Measurements from ENCODE around the gene APOA5.
"Not testable (repeated sequence)": the region's sequence is repeated elsewhere in the genome, so short reads cannot be mapped to it uniquely, and the experiment has no call there.

APOA5 gene

DNA sequence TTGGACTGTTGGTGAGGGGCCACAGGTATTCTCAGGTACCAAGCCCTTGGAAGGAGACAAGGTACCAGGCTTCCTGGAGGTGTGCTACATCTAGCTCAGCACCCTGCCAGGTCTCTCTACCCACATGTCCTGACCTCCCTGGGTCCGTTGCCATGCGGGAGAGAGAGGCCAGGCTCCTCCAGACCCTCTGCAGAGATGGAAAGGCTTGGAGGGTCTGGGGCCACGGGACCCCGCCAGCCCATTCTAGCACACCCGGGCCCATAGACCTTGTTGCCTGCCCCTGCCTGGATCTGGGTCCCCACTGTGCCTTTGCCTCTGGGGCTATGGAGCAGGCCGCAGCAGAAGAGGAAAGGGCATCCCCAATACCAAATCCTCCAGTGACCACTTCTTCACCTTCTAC, 35.8 kb upstream of the APOA5 start:
- no peak for DNase-seq (ENCODE audit: low spot score)

DNA sequence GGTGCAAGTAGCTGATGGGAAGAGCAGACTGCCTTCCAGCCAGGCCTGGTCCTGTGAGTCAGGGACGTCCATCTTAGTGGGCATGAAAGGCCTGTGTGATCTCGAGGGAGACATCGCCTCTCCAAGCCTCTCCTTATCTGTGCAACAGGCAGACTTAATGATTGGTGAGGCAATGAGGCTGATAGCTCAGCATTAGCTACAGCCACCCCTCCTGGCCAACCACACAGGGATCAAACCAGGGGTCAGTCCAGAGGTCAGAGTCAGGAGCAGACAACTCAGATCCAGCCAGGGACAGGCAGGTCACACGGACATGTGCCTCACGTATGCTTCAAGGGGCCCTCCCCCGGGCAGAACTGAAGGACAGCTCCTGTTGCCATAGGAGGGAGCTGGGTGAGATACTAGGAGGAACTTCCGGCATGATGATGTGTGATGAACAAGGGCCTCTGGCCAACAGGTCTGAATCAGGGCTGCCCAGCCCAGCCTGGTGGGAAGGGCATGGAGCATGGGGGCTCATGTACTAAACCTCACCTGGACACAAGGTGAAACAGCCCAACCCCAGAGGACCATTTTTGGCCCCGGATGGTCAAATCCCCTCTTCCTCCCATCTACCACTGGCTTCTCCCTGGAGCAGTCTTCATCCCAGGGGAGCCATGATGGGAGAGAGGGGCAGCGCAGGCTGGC, 35.2 kb upstream of the APOA5 start:
- no peak for DNase-seq (ENCODE audit: low spot score)

DNA sequence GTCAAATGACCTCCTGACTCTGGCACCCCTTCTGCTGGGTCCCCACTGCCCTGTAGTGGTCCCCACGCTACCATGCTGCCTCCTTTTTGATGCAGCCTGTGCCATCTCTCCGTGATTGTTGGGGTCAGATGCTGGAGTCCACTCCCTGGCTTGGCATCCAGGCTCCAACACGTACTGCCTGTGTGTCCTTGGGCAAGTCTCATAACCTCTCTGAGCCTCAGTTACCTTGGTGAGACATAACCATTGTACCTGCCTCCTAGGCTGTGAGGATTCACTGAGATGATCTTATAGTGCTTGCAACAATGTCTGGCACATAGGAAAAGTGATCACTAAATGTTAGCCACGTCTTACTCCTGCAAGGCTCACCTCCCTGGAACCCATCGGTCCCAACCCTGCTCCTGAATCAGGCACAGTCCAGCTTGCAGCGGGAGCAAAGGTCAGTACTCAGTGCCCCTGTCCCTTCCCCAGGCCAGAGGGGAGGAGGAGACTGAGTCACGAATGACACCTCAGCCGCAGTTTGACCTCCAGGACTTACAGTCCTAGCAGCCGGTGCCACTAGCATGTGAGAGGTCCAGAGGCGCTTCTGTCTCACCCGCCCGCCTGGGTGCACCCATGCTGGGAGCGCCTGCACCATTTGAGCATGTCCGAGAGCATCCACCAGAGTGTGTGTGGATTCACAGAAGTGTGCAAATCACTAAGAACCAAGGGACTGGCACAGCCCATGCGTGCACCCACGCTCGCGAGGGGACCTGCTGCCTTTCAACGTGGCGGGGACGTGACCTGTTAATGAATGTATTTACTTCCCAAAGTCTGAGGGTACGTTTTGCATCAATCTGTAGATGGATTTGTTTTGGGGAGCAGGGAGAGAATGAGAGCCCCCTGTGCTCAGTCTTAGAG, 34.4 kb upstream of the APOA5 start:
- no peak for DNase-seq (ENCODE audit: low spot score)

- no peak for DNase-seq (ENCODE audit: low spot score)
Measured at GRCh38 chr11:116825434-116825833, 33.8 kb upstream of the APOA5 start.

DNA sequence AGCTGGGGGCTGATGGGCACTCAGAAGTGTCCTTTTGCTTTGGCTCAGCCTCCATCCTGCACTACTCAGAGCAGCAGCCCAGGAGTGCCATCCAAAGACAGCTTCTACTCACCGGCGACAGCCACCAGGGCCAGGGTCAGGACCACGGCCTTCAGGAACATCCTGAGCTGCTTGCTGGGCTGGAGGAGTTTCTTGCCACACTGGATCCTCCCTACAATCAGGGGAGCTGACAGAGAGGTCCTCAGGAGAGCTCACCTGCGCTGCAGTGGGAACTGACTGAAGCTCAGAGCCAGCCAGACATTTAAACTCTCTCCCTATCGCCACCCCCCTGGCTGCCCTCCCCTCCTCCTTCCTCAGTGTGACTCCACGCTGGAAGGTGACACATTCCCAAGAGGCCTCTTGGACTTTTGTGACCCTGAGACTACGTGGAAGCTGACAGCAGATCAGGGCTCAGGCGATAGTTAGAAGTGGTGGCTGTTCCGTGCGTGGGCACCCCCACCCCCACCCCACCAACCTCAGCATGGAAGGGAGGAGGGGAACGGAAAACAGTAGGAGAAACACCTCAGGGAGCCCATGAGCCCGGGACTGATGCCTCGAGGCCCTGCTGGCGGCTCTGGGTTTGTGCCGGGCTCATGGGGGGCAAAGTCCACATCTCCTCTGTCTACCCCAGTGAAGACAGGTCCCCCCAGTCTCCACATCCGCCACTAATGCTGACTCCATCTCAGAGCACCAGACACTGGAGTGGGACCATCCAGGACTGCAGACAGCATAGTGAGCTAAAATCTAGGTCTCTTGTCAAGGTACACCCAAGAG, 31.6 kb upstream of the APOA5 start, which contains the start of gene APOA4:
TSS of gene APOA4 (minus strand) at position 274 of the 813 bp plus-strand sequence. CDS start at position 161, 113 bp downstream.
- no peak for DNase-seq (ENCODE audit: low spot score)

GRCh38 chr11:116822575-116822974, 30.9 kb upstream of the APOA5 start:
- DNase-seq (ENCODE audit: low spot score): no peak

- no peak for DNase-seq (ENCODE audit: low spot score)
Measured at GRCh38 chr11:116821050-116821918, 29.6 kb upstream of the APOA5 start.

DNA sequence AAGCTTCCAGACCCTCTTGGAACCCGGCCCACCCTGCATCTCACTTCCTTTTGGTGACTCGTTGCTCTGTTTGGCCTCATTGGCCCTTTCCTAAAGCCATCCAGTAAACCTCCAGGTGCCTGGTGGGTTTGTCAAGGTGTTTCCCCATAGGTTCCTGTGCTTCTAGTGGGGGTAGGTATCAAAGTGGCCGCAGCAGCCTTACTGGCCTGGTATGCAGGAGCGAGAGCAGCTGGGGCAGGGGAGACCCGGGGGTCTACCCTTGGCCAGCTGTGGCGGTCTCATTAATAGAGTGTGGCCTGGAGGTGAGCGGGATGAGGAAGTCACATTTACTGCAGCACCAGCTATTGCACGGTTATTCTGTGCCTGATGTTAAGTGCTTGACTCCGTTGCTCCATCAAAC, 27.4 kb upstream of the APOA5 start:
- no peak for DNase-seq (ENCODE audit: low spot score)

DNA sequence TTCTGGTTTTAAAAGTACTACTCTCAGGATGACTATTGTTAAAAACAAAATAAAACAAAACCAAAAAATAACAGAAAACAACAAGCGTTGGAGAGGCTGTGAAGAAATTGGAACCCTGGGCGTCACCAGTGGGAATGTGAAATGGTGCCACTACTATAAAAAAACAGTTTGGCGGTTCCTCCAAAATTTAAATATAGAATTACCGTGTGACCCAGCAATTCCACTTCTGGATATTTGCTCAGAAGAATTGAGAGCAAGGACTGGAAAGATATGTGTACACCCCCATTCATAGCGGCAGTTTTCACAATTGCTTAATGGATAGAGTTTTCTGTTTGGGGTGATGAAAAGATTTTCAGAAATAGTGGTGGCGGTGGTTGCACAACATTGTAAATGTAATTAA, 22.8 kb upstream of the APOA5 start:
- no peak for DNase-seq (ENCODE audit: low spot score)

- no peak for DNase-seq (ENCODE audit: low spot score)
Measured at GRCh38 chr11:116813781-116814471, 22.2 kb upstream of the APOA5 start.

DNA sequence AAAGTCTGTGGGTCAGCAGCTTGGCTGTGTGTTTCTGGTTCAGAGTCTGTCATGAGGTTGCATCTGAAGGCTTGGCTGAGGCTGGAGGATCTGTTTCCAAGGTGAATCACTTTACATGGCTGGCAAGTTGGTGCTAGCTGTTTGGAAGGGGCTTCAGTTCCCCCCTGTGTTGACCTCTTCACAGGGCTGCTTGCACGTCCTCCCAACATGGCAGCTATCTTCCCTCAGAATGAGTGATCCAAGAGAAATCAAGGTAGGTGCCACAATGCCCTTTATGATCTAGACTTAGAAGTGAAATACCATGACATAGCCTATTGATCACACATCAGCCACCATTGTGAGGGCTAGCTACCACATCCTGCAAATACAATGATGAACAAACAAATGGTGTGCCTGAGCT, 21.5 kb upstream of the APOA5 start:
- DNase-seq (ENCODE audit: low spot score): no peak

DNA sequence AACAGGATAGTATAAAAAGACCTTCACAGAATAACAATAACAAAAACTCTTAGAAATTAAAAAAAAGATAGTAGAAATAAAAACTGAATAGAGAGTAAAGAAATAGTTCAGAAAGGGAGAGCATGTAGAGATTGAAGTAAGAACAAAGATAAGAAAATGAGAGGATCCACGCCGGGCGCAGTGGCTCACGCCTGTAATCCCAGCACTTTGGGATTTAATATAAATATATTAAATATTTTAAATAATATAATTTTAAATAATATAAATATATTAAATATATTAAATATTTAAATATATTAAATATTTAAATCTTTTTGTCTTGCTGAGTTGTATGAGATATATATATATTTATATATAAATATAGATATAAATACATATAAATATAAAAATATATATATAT, 20.4 kb upstream of the APOA5 start:
- no peak for DNase-seq (ENCODE audit: low spot score)

DNA sequence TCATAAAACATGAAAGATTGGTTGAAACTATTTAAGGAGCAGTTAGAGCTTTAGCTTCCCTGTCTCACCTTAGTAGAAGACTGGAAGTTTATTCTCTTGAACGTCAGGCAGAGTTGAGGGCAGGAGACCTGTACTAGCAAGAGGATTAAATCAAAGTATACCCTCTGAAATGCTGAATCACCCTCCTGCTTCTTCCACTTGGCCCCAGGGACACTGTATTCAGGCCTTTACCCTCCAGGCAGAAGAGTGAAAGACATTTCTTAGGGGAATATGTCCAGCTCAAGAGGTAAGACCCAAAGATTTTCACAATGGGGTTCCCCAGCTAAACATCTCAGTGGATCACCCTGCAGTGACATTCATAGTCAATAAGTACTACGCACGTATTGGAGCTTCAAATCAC, 19.5 kb upstream of the APOA5 start:
- no peak for DNase-seq (ENCODE audit: low spot score)

GRCh38 chr11:116808262-116809175, 16.8 kb upstream of the APOA5 start:
- DNase-seq (ENCODE audit: low spot score): no peak

GRCh38 chr11:116807601-116808261, 16.1 kb upstream of the APOA5 start:
- no peak for DNase-seq (ENCODE audit: low spot score)

DNA sequence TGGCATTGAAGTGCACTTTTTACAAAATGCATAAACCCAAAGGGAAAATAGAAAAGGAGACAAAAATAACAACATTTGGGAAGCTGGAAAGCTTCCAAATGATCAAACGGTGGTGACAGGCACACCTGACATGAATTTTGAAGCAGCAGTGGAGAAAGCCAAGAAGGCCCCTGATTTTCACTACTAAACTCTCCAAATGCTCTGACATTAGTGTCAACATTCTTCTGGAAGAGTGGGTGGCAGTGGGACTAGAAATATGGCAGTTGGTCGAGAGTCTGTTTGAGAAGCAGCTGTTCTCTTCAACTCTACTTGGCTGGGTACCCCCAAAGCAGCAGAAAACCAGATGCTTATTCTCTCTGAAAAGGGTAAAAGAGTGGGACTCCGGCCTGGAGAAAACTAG, 12.3 kb upstream of the APOA5 start:
- no peak for DNase-seq (ENCODE audit: low spot score)

GRCh38 chr11:116801662-116802061, 10.0 kb upstream of the APOA5 start:
- DNase-seq (ENCODE audit: low spot score): not testable (repeated sequence)

- no peak for DNase-seq (ENCODE audit: low spot score)
Measured at GRCh38 chr11:116800610-116801009, 8.9 kb upstream of the APOA5 start.

- DNase-seq (ENCODE audit: low spot score): no peak
Measured at GRCh38 chr11:116798368-116798767, 6.7 kb upstream of the APOA5 start.
